Natural killer cell treated with Interleukin-12 subunit alpha and Interleukin-12 subunit beta and Interleukin-15 and Interleukin-18, amount 100 ng/mL, for 72 hours (primary cell): ENCODE data around the gene JAKMIP1. TPM values are rescaled to one million over a fixed set of nuclear protein-coding genes. Genes with fewer than 3 reads are reported as not detected.

Source experiments
- ATAC-seq, 2 donors: fragments of 150-1000 bp; cut with Tn5 transposase in 1 of 2; sonication (Bioruptor Pico), chemical (Tn5 transposase) in 1 of 2; 2 replicates each; pipeline ENCODE4 v1.10.0; 2021
- DNase-seq: peaks from one replicate; pipeline ENCODE4 v3.0.0; 2022; ENCODE audit warnings: low spot score
- H3K27ac Mint-ChIP-seq, 2 donors: 1 replicate in 1 of 2; 2 replicates in 1 of 2; pipeline ENCODE4 v1.8.0; 2022; ENCODE audit warnings: mixed read lengths in 2 of 2, mild to moderate bottlenecking in 1 of 2, moderate library complexity in 1 of 2
- H3K27me3 Mint-ChIP-seq, 2 donors: 1 replicate in 1 of 2; 2 replicates in 1 of 2; pipeline ENCODE4 v1.8.0; 2022; ENCODE audit warnings: mixed read lengths in 2 of 2
- H3K36me3 Mint-ChIP-seq: one replicate; pipeline ENCODE4 v1.8.0; 2022; ENCODE audit warnings: mixed read lengths
- H3K4me1 Mint-ChIP-seq, 2 donors: 1 replicate in 1 of 2; 2 replicates in 1 of 2; pipeline ENCODE4 v1.8.0; 2022; ENCODE audit warnings: low read depth in 2 of 2, mixed read lengths in 2 of 2, mild to moderate bottlenecking in 1 of 2
- H3K4me3 Mint-ChIP-seq: one replicate; pipeline ENCODE4 v1.8.0; 2022; ENCODE audit warnings: mixed read lengths
- H3K9me3 Mint-ChIP-seq: 2 replicates; pipeline ENCODE4 v1.8.0; 2022; ENCODE audit warnings: mixed read lengths
- total RNA-seq, 2 donors: library from RNA; stranded (reverse); gene quantifications; one replicate each; pipeline ENCODE4 v1.2.3, GENCODE V29; 2022

The JAKMIP1 gene
- total RNA-seq, 2 donors from 2014 or later = 16.3 to 66.7 TPM

DNA sequence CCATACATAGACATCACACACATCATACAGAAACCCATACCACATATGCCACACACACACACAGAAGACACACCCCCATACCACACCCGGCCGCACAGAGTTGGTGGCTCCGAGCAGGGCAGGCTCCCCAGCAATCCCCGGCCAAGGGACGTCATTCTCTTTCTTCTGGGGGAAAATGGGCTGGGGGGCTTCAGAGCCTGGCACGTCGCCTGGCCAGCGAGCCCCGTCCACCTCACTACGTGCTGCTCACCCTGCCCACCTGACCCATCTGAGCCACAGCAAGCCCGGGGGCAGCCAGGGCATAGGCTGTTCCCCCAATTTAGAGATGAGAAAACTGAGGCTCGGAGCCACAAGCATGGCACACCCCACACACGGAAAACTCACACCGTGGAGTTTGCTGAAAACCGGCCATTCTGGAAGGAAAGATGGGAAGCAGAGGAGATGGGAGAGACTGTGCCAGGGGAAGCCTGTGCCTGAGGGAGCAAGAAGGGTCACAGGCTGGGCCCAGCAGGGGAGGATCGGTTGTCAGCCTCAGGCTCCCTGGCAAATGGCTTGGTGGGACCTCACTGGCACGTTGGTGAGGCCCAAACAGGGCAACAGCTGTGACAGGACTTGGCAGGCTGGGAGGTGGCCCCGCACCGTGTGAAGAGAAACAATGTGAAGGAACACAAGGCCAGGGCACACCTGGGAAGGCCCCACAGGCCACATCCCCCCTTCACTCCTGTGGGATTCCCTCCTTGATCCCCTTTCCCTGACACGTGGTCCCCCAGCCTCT is 73.2 kb downstream of the JAKMIP1 start:
- no peaks in the 10 kb centered on the region for H3K9me3 Mint-ChIP-seq
- peaks cover 0 to 23% of the 10 kb centered on the region in 2 donors for H3K4me1 Mint-ChIP-seq
- H3K27me3 Mint-ChIP-seq = peaks cover 0 to 4% of the 10 kb centered on the region in 2 donors
- no peak overlapping the region for H3K27ac Mint-ChIP-seq
- ATAC-seq (no peak), DNase-seq (peak; percentile 53)
- no peaks in the 10 kb centered on the region for H3K36me3 Mint-ChIP-seq
- no peak overlapping the region for H3K4me3 Mint-ChIP-seq

DNA sequence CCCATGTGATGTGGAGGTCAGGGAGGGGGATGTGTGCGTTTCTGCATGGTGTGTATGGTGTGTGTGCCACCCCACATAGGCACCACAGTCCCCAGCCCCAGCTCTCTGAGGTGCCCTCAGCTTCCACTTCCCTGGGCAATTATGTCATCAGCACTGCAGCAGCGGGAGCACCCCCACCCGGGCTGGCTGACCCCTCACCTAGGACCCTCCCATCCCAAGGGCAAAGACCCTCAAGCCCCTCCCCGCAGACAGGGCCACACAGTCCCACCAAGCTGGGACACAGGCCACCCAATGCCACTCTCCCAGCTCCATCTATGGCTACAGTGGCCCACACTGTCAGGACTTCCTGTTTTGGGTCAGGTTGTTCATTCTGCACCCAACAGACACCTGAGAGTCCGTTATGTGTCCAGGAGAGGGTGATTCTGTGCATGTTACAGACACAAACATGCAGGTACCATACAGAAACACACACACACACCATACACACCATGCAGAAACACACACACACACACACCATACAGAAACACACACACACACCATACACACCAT is 75.2 kb downstream of the JAKMIP1 start:
- H3K27me3 Mint-ChIP-seq = no peaks in the 10 kb centered on the region
- no peak overlapping the region for H3K27ac Mint-ChIP-seq
- DNase-seq (peak; percentile 23), ATAC-seq (peak in 1 of 2 donors; percentile 24)
- H3K4me3 Mint-ChIP-seq = no peak overlapping the region
- peaks cover 0 to 12% of the 10 kb centered on the region in 2 donors for H3K4me1 Mint-ChIP-seq
- H3K36me3 Mint-ChIP-seq = no peaks in the 10 kb centered on the region
- H3K9me3 Mint-ChIP-seq = no peaks in the 10 kb centered on the region

DNA sequence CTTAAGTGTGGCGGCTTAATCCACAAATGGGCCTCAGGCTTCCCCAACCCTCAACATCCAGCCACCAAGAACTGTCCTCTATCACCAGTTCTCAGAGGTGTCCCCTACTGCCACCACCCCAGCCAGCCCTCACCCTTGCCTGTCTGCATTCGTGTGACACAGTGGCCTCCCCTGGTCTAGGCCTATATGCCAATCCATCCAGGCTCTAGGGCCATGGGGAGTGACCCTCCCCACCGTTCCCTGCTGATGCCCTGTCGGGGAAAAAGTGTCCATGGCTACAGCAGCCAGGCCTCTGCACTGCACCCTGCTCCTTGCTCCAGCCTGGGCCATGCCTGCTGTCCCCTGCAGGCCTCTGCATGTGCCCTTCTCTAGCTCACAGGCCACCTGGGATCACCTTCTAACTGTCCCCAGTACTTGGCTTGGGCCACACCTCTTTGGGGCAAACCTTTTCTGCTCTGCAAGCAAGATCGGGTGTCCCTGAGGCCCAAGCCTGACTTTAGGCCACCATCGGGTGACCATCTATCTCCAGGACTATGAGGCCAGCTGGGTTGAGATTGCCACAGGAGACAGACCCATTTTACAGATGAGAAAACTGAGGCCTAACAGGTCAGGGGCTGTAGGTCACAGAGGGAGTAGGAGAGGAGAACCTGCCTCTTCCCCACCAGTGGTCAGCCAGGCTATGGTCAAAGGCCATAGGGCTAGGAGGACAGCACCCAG is 75.8 kb downstream of the JAKMIP1 start:
- H3K36me3 Mint-ChIP-seq = no peaks in the 10 kb centered on the region
- H3K27ac Mint-ChIP-seq = no peak overlapping the region
- peak in 1 of 2 donors; percentile 21 for ATAC-seq
- H3K4me3 Mint-ChIP-seq = no peak overlapping the region
- no peaks in the 10 kb centered on the region for H3K9me3 Mint-ChIP-seq
- peaks cover 0 to 6% of the 10 kb centered on the region in 2 donors for H3K4me1 Mint-ChIP-seq
- H3K27me3 Mint-ChIP-seq = no peaks in the 10 kb centered on the region
- DNase-seq = peak; percentile 15

DNA sequence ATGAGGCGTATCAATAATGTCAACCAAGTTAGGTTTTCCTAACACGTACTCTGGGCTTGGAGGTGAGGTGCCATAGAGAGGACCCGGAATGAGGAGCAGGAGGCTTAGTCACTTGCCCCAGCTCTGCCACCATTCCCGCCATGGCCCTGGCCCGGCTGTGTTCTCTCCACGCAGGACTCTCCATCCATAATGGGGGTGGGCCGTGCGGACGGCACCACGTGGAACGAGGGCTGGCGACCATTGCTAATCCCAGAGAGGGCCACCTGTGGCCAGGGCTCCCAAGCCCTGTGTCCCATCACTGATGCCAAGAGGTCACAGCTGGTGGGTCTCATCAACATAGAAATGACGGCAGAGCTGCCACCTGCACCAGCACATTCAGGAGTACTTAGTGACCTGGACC is 76.4 kb downstream of the JAKMIP1 start:
- DNase-seq = peak; percentile 35
- Mint-ChIP-seq H3K4me1 (peaks cover 0 to under 1% of the 10 kb centered on the region in 2 donors), H3K9me3 (no peaks in the 10 kb centered on the region), H3K27ac (no peak overlapping the region), H3K36me3 (no peaks in the 10 kb centered on the region), H3K4me3 (no peak overlapping the region), H3K27me3 (no peaks in the 10 kb centered on the region)
- ATAC-seq = no peak

DNA sequence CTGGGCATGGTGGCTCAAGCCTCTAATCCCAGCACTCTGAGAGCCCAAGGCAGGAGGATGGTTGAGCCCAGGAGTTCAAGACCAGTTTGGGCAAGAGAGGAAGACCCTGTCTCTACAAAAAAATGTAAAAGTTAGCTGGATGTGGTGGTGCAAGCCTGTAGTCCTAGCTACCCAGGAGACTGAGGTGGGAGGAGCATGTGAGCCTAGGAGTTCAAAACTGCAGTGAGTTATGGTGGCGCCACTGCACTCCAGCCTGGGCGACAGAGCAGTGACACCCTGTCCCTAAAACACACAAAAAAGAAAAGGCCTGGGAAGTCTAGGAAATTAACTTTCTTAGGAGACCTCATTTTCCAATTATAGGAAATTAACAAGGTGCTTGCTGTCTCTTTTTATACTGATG is 76.8 kb downstream of the JAKMIP1 start:
- DNase-seq (peak; percentile 20), ATAC-seq (no peak)
- H3K36me3 Mint-ChIP-seq = no peaks in the 10 kb centered on the region
- H3K9me3 Mint-ChIP-seq = no peaks in the 10 kb centered on the region
- no peaks in the 10 kb centered on the region for H3K27me3 Mint-ChIP-seq
- no peaks in the 10 kb centered on the region for H3K4me1 Mint-ChIP-seq
- no peak overlapping the region for H3K27ac Mint-ChIP-seq
- no peak overlapping the region for H3K4me3 Mint-ChIP-seq

DNA sequence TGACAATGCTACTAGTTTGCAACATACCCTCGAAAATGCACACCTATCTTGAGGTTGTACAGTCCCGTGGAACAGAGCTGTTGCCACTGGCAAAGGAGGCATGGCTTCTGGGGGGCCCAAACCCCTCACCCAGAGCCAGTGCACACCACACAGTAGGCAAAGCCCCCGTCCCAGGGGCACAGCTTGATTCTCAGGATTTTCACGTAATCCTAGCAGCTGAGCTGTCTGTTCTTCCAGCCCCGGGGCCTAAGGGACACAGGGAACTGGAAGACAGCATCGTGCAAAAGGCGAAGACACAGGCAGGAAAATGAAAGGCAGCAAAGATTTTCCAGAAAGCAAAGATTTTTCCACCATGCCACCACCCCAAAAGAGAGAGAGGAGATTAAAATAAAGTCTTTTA is 77.2 kb downstream of the JAKMIP1 start:
- DNase-seq (peak; percentile 49), ATAC-seq (no peak)
- Mint-ChIP-seq H3K36me3 (no peaks in the 10 kb centered on the region), H3K4me1 (no peaks in the 10 kb centered on the region), H3K9me3 (no peaks in the 10 kb centered on the region), H3K27me3 (no peaks in the 10 kb centered on the region), H3K27ac (no peak overlapping the region), H3K4me3 (no peak overlapping the region)

DNA sequence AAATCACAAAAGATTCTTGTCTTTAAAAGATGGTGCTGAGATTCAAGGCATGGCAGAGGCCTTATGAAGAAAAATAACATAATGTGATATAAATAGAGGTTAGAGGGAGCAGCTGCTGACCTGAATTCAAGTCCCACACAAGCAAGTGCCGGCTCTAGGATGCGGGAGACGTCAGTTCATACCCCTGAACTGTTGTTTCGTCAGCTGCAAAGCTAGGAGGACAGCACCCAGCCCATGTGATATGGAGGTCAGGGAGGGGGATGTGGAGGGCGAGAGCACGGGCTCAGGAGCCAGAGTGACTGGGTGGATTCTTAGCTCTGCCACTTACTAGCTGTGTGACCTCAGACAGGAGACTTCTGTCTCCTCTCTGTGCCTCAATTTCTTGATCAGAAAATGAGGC is 77.9 kb downstream of the JAKMIP1 start:
- DNase-seq = no peak
- no peak for ATAC-seq
- Mint-ChIP-seq H3K9me3 (no peaks in the 10 kb centered on the region), H3K27ac (no peak overlapping the region), H3K36me3 (no peaks in the 10 kb centered on the region), H3K27me3 (no peaks in the 10 kb centered on the region), H3K4me3 (no peak overlapping the region), H3K4me1 (no peaks in the 10 kb centered on the region)

DNA sequence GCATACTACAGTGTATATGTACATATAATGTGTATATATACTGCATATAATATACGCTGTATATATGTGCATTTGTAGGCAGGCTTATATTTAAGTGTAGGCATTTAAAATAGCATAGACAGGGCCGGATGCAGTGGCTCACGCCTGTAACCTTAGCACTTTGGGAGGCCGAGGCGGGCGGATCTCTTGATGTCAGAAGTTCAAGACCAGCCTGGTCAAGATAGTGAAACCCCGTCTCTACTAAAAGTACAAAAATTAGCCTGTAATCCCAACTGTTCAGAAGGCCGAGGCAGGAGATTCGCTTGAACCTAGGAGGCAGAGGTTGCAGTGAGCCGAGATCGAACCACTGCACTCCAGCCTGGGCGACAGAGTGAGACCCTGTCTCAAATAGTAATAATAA is 78.4 kb downstream of the JAKMIP1 start:
- DNase-seq (peak; percentile 1), ATAC-seq (no peak)
- Mint-ChIP-seq H3K27me3 (peaks cover 0 to 4% of the 10 kb centered on the region in 2 donors), H3K9me3 (no peaks in the 10 kb centered on the region), H3K4me1 (no peaks in the 10 kb centered on the region), H3K36me3 (no peaks in the 10 kb centered on the region), H3K27ac (no peak overlapping the region), H3K4me3 (no peak overlapping the region)

DNA sequence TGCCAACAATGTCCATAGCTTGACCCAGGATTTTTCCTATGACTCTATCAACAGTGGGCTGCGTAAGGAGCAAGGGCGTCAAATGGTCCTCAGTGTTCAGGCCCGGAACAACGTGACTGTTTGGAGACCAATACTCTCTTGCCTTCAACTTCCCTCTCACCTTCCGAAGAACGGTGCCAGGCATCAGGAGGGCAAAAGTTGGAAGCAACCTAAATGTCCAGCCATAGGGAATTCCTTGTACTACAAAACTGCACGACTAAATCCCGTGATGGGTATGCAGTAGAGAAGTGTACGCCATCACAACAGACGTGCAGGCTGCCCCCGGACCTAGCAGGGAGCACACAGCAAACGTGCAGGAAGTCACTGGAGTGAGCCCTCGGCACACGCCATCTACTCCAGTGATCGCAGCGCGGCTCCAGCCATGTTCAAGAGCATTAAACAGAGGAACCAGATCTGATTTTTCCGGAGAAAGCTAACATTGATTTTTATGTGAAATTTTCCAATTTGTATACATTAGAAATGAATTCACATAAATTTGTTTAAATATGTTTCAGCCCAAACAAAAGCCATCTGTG is 79.0 kb downstream of the JAKMIP1 start:
- Mint-ChIP-seq H3K4me1 (no peaks in the 10 kb centered on the region), H3K9me3 (no peaks in the 10 kb centered on the region), H3K27me3 (peaks cover 0 to 7% of the 10 kb centered on the region in 2 donors)

DNA sequence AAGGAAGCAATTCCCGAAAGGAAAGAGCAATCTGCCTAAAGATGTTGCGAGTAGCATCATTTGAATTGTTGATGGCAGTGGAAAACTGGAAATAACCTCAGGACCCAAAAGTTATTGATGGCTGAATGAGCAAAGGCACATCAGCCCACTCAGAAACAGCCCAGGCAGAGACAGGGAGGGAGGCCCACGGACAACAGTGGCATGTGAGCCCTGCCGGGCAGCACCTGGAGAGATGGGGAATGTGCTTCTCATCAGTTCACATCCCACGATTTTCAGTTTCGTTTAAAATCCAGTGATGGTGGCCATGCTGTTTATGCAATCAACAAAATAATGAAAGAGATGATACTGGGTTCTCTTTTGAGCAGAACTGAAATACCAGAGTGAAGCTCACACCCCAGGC is 80.0 kb downstream of the JAKMIP1 start:
- ATAC-seq (no peak), DNase-seq (peak; percentile 16)
- peaks cover 0 to 7% of the 10 kb centered on the region in 2 donors for H3K27me3 Mint-ChIP-seq
- H3K4me3 Mint-ChIP-seq = no peak overlapping the region
- no peaks in the 10 kb centered on the region for H3K36me3 Mint-ChIP-seq
- no peaks in the 10 kb centered on the region for H3K4me1 Mint-ChIP-seq
- H3K9me3 Mint-ChIP-seq = no peaks in the 10 kb centered on the region
- no peak overlapping the region for H3K27ac Mint-ChIP-seq

More for the DNA sequence above, 79.0 kb downstream of the JAKMIP1 start:
- Mint-ChIP-seq H3K4me3 (no peak overlapping the region), H3K27ac (no peak overlapping the region), H3K36me3 (no peaks in the 10 kb centered on the region)
- no peak for ATAC-seq
- DNase-seq = peak; percentile 35

DNA sequence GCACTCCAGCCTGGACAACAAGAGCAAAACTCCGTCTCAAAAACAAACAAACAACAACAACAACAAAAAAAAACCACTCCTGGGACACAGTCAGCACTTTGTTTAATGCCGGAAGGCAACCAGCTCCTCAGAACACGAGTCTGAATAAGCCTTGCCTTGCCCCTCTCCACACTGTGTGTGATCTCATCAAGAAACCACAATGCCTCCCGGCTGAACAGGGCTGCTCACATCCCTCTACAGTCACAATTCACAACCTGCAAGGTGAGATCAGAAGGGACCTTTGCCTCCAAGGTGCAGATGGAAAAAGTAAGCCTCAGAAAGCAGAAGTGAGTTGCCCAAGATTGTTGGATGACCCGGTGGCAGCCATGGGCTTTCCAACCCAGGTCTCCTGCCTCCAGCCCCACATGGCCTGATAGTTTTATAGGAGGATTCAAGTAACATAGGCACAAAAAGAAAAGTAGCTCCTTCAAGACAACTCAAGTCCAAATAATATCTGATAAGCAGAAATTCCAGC is 80.8 kb downstream of the JAKMIP1 start:
- peaks cover 0 to 7% of the 10 kb centered on the region in 2 donors for H3K27me3 Mint-ChIP-seq
- no peak overlapping the region for H3K27ac Mint-ChIP-seq
- DNase-seq = peak; percentile 39
- H3K4me1 Mint-ChIP-seq = peaks cover 3 to 4% of the 10 kb centered on the region in 2 donors
- no peak overlapping the region for H3K4me3 Mint-ChIP-seq
- H3K9me3 Mint-ChIP-seq = no peaks in the 10 kb centered on the region
- no peaks in the 10 kb centered on the region for H3K36me3 Mint-ChIP-seq
- ATAC-seq = peak in 1 of 2 donors; percentile 50

DNA sequence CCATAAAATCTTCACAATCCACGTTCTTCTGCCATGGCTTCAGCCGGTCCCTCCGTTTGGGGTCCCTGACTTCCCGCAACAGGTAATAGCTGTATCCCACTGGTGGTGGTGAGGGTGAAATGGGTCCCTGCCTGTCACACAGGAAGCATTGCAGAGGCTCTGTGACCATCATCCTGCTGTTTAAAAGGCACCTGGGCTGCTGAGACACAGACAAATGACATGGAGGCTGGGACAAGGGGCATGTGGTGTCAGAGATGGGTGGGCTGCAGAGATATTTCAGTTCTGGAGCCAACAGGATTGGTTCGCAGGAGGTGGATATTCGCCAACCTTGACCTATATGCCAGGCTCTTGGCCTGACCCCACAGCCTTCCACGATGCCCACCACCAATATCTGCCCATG is 82.1 kb downstream of the JAKMIP1 start:
- ATAC-seq = no peak
- no peaks in the 10 kb centered on the region for H3K36me3 Mint-ChIP-seq

DNA sequence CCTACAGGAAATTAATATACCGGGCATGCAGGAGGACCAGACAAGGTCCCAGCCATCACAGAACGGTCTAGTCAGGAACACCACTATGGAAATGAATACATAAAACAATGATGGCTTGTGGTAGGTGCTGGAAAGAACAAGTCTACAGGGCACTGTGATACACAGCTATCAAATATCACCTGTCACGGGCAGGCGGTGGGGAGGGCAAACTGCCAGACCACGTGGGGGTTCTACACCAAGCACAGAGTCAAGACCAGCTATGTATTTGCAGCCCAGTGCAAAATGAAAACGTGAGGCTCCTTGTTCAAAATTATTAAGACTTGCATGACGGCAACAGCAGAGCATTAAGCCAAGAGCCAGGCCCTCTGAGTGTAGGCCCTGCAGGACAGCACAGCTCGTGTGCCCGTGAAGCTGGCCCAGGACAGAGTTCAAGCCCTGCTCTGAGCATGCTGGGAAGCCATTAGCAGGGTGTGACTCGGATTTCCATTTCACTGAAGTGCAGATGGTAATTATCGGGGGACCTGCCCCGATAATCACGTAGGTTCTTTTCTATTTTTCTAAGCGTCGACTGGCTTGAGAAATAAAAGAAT is 83.6 kb downstream of the JAKMIP1 start:
- Mint-ChIP-seq H3K36me3 (no peaks in the 10 kb centered on the region), H3K4me3 (no peak overlapping the region), H3K27ac (no peak overlapping the region), H3K4me1 (peaks cover 7 to 10% of the 10 kb centered on the region in 2 donors), H3K9me3 (no peaks in the 10 kb centered on the region), H3K27me3 (peaks cover 0 to 7% of the 10 kb centered on the region in 2 donors)
- ATAC-seq (peak in 1 of 2 donors; percentile 34), DNase-seq (no peak)

More for the DNA sequence above, 82.1 kb downstream of the JAKMIP1 start:
- no peak overlapping the region for H3K4me3 Mint-ChIP-seq
- H3K27me3 Mint-ChIP-seq = peaks cover 0 to 7% of the 10 kb centered on the region in 2 donors
- no peak for DNase-seq
- no peak overlapping the region for H3K27ac Mint-ChIP-seq
- no peaks in the 10 kb centered on the region for H3K9me3 Mint-ChIP-seq
- peaks cover 7 to 10% of the 10 kb centered on the region in 2 donors for H3K4me1 Mint-ChIP-seq
